ENCODE results near the gene WDR44. TPM values are rescaled to one million over a fixed set of nuclear protein-coding genes. Genes with fewer than 3 reads are reported as not detected.
"Not testable (repeated sequence)": the region's sequence is repeated elsewhere in the genome, so short reads cannot be mapped to it uniquely, and the experiment has no call there.

The WDR44 gene, protein sequence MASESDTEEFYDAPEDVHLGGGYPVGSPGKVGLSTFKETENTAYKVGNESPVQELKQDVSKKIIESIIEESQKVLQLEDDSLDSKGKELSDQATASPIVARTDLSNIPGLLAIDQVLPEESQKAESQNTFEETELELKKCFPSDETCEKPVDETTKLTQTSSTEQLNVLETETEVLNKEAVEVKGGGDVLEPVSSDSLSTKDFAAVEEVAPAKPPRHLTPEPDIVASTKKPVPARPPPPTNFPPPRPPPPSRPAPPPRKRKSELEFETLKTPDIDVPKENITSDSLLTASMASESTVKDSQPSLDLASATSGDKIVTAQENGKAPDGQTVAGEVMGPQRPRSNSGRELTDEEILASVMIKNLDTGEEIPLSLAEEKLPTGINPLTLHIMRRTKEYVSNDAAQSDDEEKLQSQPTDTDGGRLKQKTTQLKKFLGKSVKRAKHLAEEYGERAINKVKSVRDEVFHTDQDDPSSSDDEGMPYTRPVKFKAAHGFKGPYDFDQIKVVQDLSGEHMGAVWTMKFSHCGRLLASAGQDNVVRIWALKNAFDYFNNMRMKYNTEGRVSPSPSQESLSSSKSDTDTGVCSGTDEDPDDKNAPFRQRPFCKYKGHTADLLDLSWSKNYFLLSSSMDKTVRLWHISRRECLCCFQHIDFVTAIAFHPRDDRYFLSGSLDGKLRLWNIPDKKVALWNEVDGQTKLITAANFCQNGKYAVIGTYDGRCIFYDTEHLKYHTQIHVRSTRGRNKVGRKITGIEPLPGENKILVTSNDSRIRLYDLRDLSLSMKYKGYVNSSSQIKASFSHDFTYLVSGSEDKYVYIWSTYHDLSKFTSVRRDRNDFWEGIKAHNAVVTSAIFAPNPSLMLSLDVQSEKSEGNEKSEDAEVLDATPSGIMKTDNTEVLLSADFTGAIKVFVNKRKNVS
- total RNA-seq (2014; rRNA removed; shearing (Covaris generic)), result 23.4 and 26.3 TPM in 2 replicates

- Histone ChIP-seq H3K4me1 (replicated peaks) (peaks cover 14% of the 10 kb centered on the region), H3K9me3 (replicated peaks) (no peaks in the 10 kb centered on the region), H3K4me3 (peak within 1 kb of the TSS; percentile 67), H3K27ac (peak within 1 kb of the TSS; percentile 73), H3K36me3 (peaks cover 2% of the 10 kb centered on the region; the same call in 1 of the 2 replicates), H3K27me3 (replicated peaks) (no peaks in the 10 kb centered on the region)
- DNase-seq (ENCODE audit: low read depth in 1 of 2, low spot score in 2 of 2), result peak; percentile 90 to 94
These were observed at the start of gene WDR44 for GRCh38 chrX:118345464-118346257. Gene WDR44, plus strand, starts transcription at chrX:118346106. Its CDS starts 398 bp downstream, at chrX:118346504.

- H3K36me3 ChIP-seq; H3K27me3 ChIP-seq (replicated peaks); DNase-seq (ENCODE audit: low read depth in 1 of 2, low spot score in 2 of 2); H3K4me1 ChIP-seq (replicated peaks); H3K27ac ChIP-seq; H3K4me3 ChIP-seq; H3K9me3 ChIP-seq (replicated peaks): not testable (repeated sequence)
These were observed 40.1 kb upstream of the WDR44 start for GRCh38 chrX:118305827-118306226.

DNA sequence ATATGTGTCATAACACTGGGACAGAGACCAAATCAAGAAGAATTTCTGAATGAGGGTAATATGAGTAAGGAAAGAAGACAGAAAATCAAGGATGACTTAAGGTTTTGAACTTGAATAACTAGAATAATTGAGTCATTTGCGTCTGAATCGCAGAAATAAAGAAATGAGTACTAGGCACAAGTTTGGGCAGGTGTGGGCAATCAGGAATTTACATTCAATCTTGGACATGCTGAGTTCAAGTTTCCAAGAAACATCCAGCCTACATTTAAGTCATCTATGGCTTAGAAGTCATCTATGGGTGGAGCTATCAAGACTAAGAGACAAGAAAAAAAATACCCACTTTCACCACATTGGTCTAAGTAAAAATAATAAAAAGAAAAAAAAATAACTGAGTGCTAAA lies 30.4 kb upstream of the WDR44 start:
- Histone ChIP-seq H3K27ac (no peak overlapping the region), H3K4me3 (no peak overlapping the region), H3K36me3 (no peaks in the 10 kb centered on the region), H3K4me1 (replicated peaks) (no peaks in the 10 kb centered on the region), H3K9me3 (replicated peaks) (no peaks in the 10 kb centered on the region), H3K27me3 (replicated peaks) (no peaks in the 10 kb centered on the region)
- DNase-seq (ENCODE audit: low read depth in 1 of 2, low spot score in 2 of 2), result no peak

DNA sequence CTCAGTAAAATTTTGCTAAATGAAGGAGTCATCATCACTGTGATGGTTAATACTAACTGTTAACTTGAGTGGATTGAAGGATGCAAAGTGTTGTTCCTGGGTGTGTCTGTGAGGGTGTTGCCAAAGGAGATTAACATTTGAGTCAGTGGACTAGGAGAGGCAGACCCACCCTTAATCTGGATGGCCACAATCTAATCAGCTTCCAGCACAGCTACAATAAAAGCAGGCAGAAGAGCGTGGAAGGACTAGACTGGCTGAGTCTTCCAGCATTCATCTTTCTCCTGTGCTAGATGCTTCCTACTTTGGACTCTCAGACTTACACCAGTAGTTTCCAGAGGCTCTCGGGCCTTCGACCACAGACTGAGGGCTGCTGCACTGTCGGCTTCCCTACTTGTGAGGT lies 21.3 kb upstream of the WDR44 start:
- H3K4me3 ChIP-seq, result no peak overlapping the region
- no peak for DNase-seq (ENCODE audit: low read depth in 1 of 2, low spot score in 2 of 2)

GRCh38 chrX:118325453-118325852 lies 20.5 kb upstream of the WDR44 start:
- no peak for DNase-seq (ENCODE audit: low read depth in 1 of 2, low spot score in 2 of 2)

More for the DNA sequence above, 21.3 kb upstream of the WDR44 start:
- Histone ChIP-seq H3K9me3 (replicated peaks) (no peaks in the 10 kb centered on the region), H3K27ac (no peak overlapping the region), H3K36me3 (no peaks in the 10 kb centered on the region), H3K27me3 (replicated peaks) (no peaks in the 10 kb centered on the region), H3K4me1 (replicated peaks) (no peaks in the 10 kb centered on the region)

DNA sequence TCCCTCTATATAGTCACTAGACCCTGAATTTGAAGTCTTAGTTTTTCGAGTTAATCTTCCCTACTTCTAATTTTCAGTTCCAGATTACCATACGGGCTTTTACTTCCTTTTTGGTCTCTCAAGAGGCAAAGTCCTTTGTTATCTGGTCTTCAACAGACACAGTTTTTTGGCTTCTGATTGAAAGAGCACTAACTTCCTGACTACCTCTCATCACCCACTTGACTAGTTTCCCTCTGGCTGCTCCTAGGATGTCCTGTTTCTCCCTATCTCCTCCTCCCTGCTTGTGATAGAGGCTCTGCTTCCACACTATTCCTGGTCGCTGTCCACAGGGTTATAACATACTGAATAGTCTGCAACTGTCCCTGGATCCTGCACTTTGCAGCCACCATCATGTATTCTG lies 16.7 kb upstream of the WDR44 start:
- Histone ChIP-seq H3K9me3 (replicated peaks) (no peaks in the 10 kb centered on the region), H3K36me3 (no peaks in the 10 kb centered on the region), H3K27ac (no peak overlapping the region), H3K27me3 (replicated peaks) (no peaks in the 10 kb centered on the region), H3K4me1 (replicated peaks) (no peaks in the 10 kb centered on the region), H3K4me3 (no peak overlapping the region)
- no peak for DNase-seq (ENCODE audit: low read depth in 1 of 2, low spot score in 2 of 2)

More at GRCh38 chrX:118325453-118325852, 20.5 kb upstream of the WDR44 start:
- Histone ChIP-seq H3K9me3 (replicated peaks) (no peaks in the 10 kb centered on the region), H3K27me3 (replicated peaks) (no peaks in the 10 kb centered on the region), H3K4me3 (no peak overlapping the region), H3K27ac (no peak overlapping the region), H3K36me3 (no peaks in the 10 kb centered on the region), H3K4me1 (replicated peaks) (no peaks in the 10 kb centered on the region)

GRCh38 chrX:118337687-118338086 lies 8.2 kb upstream of the WDR44 start:
- Histone ChIP-seq H3K4me3 (no peak overlapping the region), H3K4me1 (replicated peaks) (no peaks in the 10 kb centered on the region), H3K36me3 (no peaks in the 10 kb centered on the region), H3K9me3 (replicated peaks) (no peaks in the 10 kb centered on the region), H3K27ac (no peak overlapping the region), H3K27me3 (replicated peaks) (no peaks in the 10 kb centered on the region)
- no peak for DNase-seq (ENCODE audit: low read depth in 1 of 2, low spot score in 2 of 2)

- Histone ChIP-seq H3K27me3 (replicated peaks) (no peaks in the 10 kb centered on the region), H3K36me3 (no peaks in the 10 kb centered on the region), H3K4me1 (replicated peaks) (no peaks in the 10 kb centered on the region), H3K27ac (no peak overlapping the region), H3K9me3 (replicated peaks) (no peaks in the 10 kb centered on the region), H3K4me3 (no peak overlapping the region)
- no peak for DNase-seq (ENCODE audit: low read depth in 1 of 2, low spot score in 2 of 2)
These were observed 7.0 kb upstream of the WDR44 start for GRCh38 chrX:118338930-118339329.

- DNase-seq (ENCODE audit: low read depth in 1 of 2, low spot score in 2 of 2), result no peak
- Histone ChIP-seq H3K4me1 (replicated peaks) (peaks cover 8% of the 10 kb centered on the region; the same call in 1 of the 2 replicates), H3K4me3 (peak overlapping the region; percentile 67), H3K36me3 (peaks cover 2% of the 10 kb centered on the region; the same call in 1 of the 2 replicates), H3K27me3 (replicated peaks) (no peaks in the 10 kb centered on the region), H3K27ac (peak overlapping the region; percentile 62), H3K9me3 (replicated peaks) (no peaks in the 10 kb centered on the region)
These were observed 852 bp upstream of the WDR44 start for GRCh38 chrX:118345045-118345463.

GRCh38 chrX:118346258-118347094 lies 570 bp downstream of the WDR44 start:
- peaks cover 2% of the 10 kb centered on the region; the same call in 1 of the 2 replicates for H3K36me3 ChIP-seq
- H3K4me3 ChIP-seq, result peak overlapping the region; percentile 67
- DNase-seq (ENCODE audit: low read depth in 1 of 2, low spot score in 2 of 2), result peak in 1 of 2 experiments; percentile 50
- H3K4me1 ChIP-seq (replicated peaks), result peaks cover 22% of the 10 kb centered on the region
- H3K27me3 ChIP-seq (replicated peaks), result no peaks in the 10 kb centered on the region
- H3K9me3 ChIP-seq (replicated peaks), result no peaks in the 10 kb centered on the region
- H3K27ac ChIP-seq, result peak overlapping the region; percentile 73

DNA sequence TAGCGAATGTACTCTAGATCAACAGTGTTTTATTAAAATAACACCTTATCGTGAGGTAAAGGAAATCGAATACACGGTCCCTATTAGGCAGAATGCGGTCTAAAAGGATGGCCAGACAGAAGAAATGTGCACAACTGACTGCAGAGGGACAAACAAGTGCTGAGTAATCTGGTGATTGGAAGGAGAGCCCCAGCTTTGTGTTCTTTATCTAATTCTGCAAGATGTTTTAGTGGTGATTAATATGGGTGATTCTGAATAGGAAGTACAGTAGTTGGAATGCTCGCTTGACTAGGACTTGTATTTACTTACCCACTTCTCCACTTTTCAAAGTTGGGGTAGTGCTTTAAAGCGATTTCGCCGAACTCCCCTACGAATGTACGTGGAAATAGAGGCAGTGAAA lies 1.2 kb downstream of the WDR44 start:
- H3K27ac ChIP-seq, result peak overlapping the region; percentile 73
- H3K4me3 ChIP-seq, result peak overlapping the region; percentile 67
- H3K36me3 ChIP-seq, result peaks cover 2% of the 10 kb centered on the region; the same call in 1 of the 2 replicates
- DNase-seq (ENCODE audit: low read depth in 1 of 2, low spot score in 2 of 2), result peak in 1 of 2 experiments; percentile 38
- H3K27me3 ChIP-seq (replicated peaks), result no peaks in the 10 kb centered on the region
- H3K9me3 ChIP-seq (replicated peaks), result no peaks in the 10 kb centered on the region
- peaks cover 25% of the 10 kb centered on the region for H3K4me1 ChIP-seq (replicated peaks)

DNA sequence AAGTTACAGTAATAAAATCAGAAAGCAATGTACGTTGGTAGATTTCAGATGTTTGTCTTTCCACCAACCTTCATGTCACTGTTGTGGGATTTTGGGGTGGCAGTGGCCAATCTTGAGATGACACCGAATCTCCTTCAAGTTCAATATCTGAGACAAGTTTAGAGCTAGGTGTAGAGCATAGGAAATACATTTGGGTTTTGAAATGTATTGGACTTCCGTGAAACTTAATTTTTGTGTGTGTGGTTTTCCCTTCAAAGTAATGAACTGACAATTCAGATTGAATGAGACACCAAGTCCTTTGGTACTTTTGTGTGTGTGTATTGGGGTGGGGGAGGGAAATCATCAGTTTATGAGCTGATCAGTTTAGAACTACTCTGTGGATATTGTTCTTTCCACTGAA lies 1.8 kb downstream of the WDR44 start:
- no peak for DNase-seq (ENCODE audit: low read depth in 1 of 2, low spot score in 2 of 2)
- Histone ChIP-seq H3K4me1 (replicated peaks) (peaks cover 25% of the 10 kb centered on the region), H3K4me3 (peak overlapping the region; percentile 67), H3K9me3 (replicated peaks) (no peaks in the 10 kb centered on the region), H3K27ac (peak overlapping the region; percentile 24; the same call in 1 of the 2 replicates), H3K27me3 (replicated peaks) (no peaks in the 10 kb centered on the region), H3K36me3 (peaks cover 2% of the 10 kb centered on the region; the same call in 1 of the 2 replicates)
